Activated T-cell treated with anti-CD3 and anti-CD28 coated beads for 24 hours (primary cell): ENCODE data around the gene CREB3L1.

Experiments used
- DNase-seq: peaks from one replicate; pipeline ENCODE4 v3.0.0-alpha.2; 2020; ENCODE audit warnings: low read depth

Gene CREB3L1

DNA sequence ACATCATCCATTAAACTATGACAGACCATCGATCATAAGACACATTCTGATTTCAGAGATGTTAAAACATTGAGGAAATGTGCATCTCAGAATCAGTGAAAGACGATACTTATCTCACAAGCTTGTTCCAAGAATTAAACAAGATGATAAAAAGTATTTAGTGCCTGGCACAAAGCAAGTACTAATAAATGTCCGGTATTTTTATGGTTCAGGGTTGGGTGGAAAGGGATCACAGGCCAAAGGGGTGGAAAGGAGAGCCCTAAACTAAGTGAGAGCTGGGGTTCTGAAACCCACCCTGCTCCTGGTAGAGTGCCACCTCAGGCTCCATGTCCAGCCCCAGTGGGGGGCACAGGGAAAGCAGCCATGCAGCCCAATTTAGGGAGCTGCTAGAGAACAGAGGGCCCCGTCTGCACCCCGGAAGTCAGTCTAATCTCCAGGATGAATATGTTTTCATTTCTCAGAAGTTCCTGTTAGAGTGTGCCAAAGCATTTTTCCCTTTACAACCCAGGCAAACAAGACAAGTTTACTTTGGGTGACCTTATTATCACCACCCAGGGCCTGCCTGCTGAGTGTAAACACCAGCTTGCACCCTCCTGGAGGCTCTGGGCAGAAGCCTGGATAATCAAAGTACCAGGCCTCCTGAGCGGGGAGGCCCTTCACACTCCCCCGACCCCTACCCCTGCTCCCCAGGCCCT is 3.8 kb upstream of the CREB3L1 start:
- no peak for DNase-seq

DNA sequence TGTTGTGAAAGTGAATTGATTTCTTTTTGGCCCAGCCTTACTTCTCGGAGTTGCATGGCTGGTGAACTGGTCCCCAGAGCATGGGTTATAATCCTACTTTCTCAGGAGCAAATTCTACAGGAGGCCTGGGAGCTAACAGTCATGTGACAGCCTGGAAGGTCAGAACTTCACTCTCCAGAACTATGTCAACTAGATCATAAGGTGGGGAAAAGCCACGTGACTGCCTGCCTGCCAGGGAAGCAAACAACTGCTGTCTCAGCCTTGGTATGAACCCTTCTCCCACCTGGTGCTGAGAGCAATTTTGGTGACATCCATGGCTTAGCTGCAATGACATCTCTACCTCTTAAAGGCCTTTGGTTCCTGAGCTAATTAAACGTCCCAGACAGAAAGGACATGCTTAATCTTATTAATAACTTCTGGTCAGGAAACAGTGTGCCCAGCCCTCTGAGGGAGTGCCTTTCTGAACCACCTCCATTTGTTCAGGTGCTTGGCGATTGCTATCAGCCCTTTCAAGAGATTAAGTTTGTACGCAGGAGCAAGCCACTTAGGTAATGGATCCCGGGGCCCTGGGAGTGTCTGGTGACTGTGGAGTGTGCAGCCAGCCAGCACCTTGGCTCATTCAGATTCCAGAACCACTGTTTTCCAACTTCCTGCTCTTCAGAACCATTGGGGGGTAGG is 1.4 kb upstream of the CREB3L1 start:
- DNase-seq: no peak

DNA sequence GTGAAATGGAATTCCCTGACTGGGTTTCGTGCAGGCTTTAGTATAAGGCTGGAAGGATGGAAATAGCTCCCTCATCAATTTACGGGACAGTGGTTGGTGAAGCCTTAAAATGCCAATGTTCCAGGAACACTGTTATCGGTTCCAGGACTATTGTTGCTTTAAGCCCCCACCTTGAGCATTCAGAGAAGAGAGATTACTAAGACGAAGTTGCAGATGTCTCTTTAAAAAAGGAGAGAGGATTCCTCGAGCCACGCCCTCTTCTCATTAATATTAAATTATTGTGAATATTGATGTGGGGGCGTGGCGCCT is 195 bp upstream of the CREB3L1 start:
- no peak for DNase-seq

DNA sequence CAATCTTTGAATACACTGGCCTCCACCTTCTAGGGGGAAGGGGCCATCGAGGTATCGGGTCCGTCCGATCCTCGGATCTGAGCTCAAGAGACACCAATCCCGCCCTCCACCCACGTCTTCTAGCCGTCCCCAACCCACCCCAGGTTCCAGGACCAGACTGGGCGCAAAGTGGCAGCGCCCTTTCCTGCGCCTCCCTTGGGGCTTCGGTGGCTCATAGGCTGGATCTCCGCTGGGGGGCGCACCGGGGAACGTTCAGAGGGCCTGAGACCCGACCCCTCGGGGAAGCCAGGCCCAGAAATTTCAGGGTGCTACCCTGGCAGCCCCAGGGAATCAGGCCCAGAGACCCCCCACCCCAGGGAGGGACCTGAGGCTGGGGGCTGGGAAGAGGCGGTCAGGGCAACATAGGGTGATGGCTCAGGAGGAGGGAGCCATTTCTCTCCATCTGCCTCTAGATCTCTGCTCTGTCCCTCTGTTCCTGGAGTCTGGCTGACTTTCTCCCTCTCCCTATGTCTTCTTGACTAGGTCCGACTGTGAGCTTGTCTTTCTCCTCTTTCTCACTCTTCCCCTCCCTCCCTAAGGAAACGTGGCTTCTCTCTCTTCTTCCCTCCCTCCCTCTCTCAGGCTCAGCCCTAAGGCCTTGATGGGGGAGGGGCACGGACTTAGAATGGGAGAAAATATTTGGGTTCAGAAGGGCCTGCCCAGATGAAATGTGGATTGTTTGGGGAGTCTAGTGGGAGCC is 1.1 kb downstream of the CREB3L1 start:
- DNase-seq: peak; percentile 11

DNA sequence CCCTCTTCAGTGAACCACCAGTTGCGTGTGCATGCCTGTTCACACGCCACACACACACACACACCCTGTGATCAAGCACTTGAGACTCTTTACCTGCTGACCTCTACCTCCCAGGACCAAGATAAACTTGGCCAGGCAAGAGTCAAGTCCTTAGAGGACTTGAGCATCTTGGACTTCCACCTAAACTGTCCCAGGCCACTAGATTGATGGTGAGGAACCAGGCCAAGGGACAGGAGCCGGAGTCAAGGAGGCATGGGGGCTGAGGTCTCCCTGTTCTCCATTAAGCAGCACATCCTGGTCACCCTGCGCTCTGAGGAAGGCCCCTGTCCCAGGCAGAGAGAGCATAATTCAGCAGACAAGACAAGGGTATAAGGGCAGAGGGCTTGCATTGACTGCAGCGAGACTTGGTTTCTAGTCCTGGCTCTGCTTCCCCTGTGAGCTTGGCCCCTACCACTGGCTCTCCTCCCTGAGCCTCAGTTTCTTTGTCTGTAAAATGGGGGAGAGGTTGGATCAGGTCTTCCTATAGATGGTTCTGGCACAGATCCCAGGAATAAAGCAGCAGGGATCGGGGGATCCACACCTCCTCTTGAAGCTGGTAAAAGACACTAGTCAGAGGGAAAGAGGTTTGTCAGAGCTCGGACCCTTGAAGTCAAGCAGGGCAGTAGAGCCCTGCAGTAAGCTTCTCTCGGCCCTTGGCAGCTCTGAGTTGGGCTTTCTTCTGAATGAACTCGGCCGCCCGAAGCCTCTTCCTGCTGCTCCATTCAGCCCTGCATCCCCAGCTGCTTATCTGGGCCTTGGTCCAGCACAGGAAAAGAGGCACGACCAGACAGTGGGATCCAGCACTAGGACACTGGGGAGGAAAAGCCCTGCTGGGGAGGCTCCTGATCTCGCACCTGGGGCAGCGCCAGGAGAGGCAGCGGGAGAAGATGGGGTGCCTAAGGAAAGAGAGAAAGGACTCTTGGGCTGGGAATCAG is 2.0 kb downstream of the CREB3L1 start:
- DNase-seq: no peak

DNA sequence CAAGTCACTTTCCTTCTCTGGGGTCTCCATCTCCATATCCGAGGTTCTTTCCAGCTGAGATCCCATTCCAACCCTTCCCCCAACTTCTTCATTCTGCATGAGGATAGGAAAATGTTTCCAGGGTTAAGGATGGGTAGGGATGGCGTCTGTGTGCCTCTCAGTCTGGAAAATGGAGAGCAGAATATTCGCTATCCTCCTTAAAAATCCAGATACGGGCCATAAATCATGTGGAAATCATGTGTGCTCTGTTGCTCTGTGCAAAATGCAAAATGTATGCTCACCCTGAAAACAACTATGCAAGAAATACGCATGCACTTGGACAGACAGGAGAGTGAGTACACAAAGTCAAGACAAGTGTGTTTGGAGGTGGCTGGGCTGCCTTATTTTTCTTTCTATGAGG is 3.2 kb downstream of the CREB3L1 start:
- DNase-seq: no peak

DNA sequence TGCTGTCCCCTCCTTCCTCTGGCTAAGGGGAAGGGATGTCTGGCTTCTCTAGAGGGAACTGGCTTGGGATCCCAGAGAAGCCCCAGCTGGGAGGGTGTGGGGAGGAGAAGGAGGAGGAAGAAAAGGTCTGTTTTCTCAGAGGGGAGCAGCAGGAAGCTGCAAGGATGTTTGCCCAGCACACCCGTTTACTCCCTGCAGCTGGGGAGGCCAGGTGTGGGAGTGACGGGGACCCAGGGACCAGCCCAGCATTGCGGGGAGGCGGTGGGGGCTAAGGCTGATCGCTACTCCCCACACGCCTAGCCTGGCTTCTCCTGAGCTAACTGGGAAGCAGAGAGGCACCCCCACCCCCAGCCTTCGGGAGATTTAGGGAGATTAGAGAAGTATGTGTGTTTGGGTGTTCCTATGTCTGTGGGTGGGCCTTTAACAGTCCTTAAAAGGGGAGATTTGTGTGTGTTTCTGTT is 3.9 kb downstream of the CREB3L1 start:
- DNase-seq: no peak

DNA sequence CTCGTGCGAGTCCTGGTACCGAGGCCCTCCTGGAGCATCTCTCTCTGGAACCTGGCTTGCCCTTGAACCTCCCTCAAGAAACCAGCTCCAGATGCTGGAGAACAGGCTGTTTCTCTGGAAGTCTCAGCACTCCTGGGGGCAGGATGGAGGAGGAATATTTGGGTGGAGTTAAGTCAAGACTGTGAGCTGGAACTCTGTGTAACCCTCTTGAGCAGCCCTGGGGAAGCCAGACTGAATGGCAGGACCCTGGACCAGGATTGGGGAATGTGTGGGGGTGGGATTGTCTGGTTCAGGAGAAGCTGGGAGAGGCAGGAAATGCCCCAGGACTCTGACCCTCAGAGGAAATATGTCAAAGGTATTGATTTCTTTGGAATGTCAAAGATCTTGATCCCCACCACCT is 7.7 kb downstream of the CREB3L1 start:
- DNase-seq: no peak

DNA sequence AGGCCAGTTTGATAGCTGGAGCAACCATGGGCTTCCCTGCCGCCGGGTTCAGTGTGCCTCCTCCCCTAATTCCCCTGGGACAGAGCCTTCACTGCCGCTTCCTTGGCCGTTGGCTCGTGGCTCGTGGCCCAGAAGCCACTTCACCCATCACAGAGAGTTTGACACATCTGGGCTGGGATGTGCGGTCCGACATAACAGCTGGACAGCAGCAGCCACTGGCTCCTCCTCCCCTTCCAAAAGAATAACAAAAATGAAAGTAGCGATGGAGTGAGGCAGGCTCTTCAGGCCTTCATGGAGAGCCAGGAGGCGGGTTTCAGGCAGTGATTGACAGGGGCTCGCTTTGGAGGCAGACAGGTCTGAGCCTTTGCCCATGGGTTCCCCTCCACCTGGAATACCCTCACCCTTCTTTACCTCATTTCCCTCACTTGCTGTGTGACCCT is 8.2 kb downstream of the CREB3L1 start:
- DNase-seq: no peak

DNA sequence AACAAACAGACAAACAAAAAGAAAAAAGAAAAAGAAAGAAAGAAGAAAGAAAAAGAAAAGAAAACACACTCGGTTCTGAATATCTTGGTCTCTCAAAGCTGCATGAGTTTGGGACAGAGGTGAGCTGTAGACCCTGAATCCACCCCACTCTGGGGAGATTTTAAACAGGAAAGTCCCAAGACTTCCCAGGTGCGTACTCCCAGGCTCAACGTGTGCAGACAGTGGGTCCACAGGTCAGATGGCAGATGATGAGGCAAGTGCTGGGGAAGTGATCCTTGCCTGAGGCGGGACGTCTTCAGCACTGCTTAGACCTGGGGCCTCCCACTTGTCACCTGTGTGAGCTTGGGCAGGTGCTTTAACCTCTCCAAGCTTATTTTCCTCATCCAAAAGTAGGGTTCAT is 9.3 kb downstream of the CREB3L1 start:
- DNase-seq: no peak

DNA sequence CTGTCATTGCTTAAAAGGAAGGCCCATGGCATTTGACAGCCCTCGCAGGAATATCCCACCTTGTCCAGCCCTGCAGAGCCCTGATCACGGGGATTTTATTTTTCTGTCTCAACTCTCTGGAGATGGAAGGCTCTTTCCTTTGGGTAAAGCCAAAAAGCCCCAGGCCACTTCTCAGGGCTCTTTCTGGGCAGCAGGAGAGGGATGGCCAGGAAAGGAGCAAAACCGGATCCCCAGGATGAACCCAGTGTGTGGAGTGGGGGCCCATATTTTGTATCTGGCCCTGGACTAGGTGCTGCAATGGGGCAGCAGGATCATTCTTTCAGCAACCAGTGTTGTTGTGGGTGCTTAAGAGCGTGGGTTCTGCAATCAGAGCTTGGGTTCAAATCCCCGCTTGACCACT is 11.0 kb downstream of the CREB3L1 start:
- DNase-seq: no peak

DNA sequence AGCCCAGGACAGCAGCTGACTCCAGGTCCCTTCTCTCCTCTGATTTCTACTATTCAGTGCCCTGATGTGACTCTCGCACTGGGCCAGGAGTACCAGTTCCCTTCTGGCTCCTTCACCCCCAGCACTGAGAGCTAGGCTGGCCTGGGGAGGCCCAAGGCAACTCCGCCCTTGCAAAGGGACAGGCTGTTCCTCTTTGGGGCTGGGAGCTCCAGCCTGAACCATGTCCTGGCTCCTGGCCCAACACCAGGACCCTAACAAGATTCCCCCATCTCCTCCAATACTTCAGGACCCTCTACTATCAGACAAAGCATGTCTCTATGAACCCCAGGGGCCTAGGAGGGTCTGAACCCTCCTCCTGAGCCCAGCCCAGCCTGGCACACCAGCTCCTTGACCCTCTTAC is 12.5 kb downstream of the CREB3L1 start:
- DNase-seq: no peak

DNA sequence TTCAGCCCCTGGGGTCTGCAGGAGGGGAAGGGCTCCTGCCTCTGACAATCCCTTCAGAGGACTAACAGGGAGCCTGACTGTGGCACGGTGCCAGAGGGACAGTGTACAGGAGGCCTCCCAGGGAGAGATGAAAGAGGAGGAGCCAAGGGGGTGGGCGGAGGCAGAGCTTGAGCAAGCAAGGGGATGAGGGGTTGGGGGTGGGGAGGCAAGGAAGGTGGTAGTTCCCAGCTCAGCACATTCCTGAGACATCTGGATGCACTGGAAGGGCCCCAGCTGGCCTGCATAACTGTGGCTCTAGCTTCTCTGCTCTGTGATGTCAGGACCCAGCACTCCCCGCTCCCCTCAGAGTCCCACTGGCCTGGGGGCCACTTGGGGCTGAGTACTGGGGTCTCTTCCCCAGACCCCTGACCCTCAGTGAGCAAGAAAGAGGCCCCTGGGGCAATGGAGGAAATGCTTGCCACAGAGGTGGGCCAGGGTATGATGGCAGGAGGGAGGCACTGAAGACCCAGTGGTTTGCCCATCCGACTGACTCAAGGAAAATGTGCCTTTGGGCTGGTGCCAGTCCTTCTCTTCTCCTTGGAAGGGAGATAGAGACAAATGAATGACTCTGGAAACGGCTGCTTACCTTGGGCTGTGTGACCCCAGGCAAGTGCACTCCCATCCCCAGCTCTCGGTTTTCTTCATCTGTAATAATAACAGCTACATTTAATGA is 13.3 kb downstream of the CREB3L1 start:
- no peak for DNase-seq

DNA sequence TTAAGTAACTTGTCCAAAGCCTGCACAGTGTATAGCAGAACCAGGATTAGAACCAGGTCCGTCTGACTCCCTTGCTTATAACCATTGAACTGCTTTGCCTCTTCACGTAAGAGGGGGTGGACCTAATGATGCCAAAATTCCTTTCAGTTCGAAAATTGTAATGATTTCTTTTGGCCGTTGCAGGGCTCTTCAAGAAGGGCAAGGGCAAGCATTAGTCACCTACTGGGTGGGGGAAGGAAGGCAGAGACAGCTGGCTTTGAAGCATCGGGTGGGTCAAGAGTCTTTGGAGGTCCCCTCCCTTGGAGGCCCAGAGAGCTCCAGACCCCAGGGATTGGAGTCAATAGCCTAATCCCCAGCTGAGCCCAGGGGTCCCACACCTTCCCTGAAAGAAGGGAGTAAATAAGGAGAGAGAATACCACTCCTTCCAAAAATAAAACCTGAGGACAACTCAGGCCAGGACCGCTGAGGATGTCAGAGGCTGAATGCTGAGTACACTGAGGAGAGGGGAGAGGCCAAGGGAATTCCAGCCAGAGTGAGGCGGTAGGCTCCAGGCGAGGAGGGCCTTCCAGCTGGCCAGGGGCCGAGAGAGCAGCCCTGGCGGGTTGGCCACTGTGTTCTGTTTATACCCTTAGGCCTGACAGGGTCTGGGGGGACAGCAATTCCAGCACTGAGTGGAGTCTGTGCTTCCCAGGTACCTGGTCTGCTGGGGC is 14.1 kb downstream of the CREB3L1 start:
- no peak for DNase-seq

DNA sequence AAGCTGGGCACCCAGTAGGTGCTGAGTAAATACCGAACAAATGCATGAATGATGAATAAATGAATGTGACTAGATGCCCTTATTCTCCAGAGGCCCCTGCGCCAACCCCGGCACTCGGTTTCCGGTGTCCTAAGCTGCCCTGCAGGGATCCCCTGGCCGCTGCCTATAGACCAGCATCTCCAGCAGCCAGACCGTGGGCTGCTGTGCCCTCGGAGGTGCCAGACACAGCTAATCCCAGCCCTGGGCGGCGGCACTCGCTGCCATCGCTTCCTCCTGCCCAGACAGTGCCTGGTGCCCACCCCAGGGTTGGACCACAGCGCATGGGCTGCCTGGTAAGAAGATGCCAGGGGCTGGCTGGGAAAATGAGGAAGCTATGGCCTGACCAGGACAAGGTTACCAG is 15.6 kb downstream of the CREB3L1 start:
- no peak for DNase-seq

DNA sequence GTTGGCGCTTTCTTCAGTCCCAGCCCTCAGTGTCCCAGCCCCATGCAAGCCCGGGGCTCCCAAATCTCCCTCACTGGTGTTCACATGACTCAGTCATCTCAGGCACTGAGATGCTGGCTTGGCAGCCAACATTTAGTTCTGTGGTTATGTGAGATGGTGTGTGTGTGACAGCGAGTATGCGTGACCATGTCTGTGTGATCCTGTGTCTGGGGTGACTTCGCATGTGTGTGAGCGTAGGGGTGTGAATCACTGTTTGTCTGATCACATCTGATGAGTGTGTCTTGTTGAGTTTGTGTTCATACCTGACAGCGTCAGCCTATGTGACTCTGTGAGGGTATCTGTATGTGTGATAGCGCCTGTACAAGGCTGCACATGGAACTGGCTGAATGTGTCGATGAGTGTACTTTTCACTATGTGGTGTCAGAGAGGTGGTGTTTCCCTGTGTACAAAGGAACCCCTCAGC is 16.2 kb downstream of the CREB3L1 start:
- no peak for DNase-seq

DNA sequence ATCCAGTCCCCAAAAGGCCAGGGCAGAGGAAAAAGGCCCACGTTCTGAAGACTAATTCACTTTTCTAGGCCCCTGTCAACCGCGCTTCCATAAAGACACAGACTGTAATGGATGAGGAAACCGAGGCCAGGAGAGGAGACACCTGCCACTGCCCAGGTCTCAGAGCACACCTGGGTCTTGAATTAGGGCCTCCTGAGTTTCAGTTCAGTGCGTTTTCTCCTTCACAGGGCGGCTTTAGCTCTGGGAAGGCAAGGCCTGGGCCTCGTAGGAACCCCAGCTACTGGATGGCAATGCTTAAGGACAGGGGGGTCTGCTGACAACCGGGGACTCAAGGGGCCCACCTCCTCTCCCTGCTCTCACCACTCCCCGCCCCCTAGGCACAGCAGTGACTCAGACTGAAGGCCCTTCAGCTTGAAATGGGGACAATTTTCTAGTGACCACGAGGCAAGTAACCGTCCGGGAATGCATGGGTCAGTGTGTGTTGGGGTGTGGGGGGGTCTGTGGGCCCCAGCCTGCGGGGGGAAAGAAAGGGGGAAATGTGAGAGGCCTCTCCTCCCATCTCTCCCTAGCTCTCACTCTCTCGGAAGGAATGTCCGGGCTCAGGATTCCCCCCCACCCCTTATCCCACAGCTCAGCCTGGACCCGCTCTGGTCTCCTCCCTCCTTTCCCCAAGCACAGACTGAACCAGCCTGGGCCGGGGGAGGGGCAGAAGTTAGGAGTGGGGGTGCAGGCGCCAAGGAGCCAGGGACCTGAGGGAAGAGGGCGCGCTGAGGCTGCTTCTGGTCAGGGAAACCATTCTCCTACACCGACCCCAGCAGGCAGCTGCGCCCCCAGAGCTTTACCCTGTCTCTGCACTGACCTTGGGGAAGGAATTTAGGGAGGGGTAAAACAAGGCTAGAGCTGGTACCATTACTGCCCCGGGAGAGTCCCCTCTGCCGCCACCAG is 17.2 kb downstream of the CREB3L1 start:
- no peak for DNase-seq

DNA sequence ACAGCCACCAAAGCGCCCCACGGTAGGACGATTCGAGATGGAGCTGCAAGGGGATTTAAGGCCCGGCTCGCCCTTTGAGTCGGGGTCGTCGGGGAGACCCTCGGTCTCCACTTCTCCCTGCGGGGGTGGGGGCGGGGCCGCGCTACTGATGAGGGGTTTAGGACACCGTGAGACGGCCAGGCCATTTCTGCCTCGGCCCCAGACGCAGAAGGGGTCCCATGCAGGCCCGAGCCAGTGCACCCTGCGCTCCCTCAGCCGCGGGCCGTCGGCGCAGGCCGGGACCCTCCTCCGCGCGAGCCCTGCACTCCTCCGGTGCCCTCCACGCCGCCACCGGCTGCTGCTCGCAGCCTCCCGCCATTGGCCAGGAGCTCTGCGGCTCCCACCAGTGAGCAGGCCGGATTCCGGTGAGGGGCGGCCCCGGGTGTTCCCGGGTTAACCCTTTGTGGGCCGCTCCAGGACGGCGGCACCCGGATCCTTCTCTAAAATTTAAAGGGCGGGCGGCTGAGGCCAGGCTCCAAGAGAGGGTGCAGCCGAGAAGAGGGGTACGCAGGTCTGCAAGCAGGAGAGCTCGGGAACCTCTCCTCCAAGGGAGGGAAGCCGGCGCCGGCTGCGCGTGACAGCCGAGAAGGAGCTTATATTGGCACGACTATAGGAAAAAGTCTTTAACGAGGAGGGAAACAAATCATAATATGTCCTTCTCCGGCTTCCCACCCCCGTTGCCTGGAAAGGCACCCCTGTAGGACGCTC is 18.0 kb downstream of the CREB3L1 start:
- DNase-seq: peak; percentile 68

DNA sequence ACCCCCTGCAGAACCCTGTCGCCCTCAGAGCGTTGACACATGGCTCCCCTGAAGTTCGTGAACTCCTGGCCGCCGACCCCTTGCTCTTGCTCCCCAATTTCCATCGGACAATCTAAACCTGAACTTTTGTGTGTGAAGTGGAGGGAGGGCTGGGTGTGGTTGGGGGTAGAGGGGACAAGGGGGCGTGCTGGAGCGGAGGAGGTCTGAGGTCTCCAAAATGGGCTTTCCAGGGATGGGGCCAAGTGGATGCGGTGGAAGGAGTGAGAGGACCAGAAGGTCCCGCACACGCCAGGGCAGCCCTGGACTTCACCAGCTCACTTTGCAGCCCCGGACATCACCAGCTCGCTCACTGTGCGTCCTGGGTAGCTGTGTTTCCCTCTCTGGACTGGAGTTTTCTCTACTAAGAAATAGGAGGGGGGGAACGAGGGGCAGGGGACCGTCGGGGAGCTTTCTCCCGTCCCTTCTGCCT is 18.6 kb downstream of the CREB3L1 start:
- no peak for DNase-seq
